AG08396 (cell line): ENCODE data around the gene RNF111.
"Not testable (repeated sequence)": the region's sequence is repeated elsewhere in the genome, so short reads cannot be mapped to it uniquely, and the experiment has no call there.

Experiments
- DNase-seq: peaks from one replicate; pipeline ENCODE4 v3.0.0; 2012; ENCODE audit warnings: low spot score, mixed read lengths

RNF111 gene

DNA sequence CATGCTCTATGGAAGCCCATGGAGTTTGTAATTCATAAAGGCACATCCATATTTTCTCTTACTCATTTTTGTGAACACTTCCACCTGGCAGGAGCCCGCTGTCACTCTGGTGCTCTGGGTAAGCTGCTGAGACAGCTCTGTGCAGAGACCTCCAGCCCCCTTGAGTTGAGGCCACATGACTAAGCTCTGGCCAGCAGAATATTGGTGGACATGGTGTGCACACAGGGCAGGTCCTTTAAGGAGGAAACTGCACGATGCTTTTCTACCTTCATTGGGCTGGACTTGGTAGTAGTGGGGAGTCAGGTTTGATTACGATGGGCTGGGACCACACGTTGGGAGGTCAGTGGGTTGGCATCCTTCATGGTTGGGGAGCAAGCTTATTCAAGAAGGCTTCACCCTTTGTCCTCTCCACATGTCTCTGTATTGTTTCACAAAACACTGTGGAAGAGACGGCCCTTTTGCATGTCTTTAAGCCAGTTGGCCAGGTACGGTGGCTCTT lies 146.5 kb downstream of the RNF111 start:
- no peak for DNase-seq

DNA sequence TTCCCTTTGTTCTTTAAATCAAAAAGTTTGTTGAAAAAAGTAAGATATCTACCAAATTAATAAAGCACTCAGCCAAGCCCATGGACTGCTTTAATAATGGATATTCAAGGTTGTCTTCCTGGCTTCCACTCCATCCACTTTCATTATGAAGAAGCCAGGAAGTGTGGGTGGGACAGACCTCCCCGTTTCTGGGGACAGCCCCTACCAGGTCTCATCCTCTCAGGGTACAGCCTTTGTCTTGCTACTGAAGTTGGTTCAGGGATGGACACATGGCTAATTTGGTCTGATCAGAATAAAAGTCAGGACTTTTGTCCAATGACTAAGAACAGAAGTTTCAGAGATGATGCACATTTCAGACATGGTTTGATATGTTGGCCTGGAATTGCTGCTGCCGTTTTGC lies 150.1 kb downstream of the RNF111 start:
- no peak for DNase-seq

DNA sequence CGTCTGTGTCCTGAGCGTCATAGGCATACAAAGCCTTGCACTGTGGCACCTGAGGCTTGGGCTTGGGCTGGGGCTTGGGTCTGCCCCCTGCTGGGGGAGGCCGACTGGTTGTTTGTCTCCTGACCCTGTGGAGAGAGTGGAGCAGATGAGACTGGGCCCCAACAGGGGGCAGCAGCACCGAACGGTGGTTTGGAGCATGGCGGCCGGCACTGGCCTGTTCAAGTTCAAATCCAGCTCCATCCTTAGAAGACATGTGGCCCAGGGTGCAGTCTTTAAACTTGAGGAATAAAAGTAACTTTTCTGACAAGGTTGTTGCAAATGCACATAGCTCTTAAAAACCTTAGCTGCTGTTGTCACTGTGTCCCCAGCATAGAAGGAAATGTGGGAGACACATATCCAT lies 150.8 kb downstream of the RNF111 start:
- peak; percentile 47 for DNase-seq

DNA sequence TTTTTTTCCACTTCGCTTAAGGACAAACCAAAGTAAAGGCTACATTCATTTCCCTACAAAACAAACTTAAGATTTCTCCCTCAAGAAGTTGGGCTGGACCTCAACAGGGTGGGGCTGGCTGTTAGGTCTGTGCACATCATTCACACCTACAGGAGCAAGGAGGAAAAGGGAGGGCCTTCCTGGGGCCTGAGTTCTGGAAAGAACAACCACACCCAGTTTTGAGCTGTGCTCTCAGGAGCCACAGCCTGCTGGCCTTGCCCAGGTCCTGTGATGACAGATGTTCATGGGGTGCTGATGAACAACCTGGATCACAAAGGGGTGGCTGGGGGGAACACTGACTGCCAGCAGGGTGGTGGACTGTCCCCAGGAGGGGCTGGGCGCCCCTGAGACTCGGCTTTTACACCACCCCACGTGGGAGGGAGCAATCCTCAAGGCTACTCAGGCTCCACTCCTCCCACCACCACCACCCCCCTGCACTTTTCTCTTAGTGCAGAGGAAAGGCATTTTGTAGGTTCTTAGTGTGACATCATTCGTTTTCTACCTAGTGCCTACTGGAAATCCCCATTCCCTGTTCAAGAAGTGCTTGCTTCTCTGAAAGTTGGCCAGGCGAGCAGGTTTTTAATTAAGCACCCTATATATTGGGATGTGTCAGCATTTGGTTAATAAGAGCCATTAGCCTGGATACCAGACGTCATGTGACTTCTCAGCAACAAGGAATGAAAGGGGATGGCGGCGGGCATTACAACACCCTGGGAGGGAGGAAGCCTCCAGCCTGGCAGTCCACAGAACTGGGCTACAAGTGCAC lies 153.2 kb downstream of the RNF111 start:
- DNase-seq: no peak

DNA sequence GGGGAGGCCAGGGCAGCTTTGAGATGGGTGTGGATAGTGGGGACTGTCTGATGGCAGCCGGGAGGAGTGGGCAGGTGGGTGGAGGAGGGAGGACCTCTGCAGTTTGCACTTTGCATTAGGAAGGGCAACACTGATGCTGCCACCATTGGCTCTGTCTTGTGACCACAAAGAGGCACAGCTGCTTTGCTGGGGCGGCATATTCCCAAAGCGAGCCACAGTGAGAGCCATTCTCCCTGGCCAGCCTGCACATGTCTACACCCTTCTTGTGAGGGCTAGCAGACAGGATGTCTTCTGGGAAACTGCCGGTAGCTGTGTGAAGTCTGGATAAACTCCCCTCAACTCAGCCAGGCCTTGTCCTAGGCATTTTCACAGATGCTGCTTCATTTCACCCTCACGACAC lies 155.8 kb downstream of the RNF111 start:
- no peak for DNase-seq

DNA sequence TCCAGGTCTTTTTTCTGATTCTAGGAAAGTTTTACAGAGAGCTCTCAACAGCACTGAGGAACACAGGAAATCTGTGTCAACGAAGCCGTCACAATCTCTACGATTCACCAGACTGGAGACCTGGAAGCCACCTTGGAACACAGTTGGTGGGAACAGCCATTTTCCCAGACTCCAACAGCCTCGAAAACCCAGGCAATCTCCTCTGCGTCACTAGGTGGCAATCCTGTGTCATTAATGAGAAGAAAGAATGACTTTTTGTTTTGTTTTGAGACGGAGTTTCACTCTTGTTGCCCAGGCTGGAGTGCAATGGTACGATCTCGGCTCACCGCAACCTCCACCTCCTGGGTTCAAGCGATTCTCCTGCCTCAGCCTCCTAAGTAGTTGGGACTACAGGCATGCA lies 157.1 kb downstream of the RNF111 start:
- DNase-seq: not testable (repeated sequence)
